Breast epithelium (tissue), 4 donors: ENCODE results near the gene CCDC148. TPM values are rescaled to one million over a fixed set of nuclear protein-coding genes. Genes with fewer than 3 reads are reported as not detected.

Experiments
- DNase-seq, 2 donors: peaks; one replicate each; pipeline ENCODE4 v3.0.0-alpha.2; 2019; ENCODE audit warnings: low spot score in 2 of 2
- H3K27ac ChIP-seq, 2 donors: fragments of 200-600 bp; sonication (generic) in 1 of 2; one replicate each; pipeline ENCODE4 v1.5.1; 2016 to 2019; ENCODE audit warnings: mild to moderate bottlenecking in 1 of 2
- H3K27me3 ChIP-seq, 2 donors: fragments of 200-600 bp; sonication (generic) in 1 of 2; one replicate each; pipeline versions ENCODE4 v1.5.1 to v1.6.0; 2017 to 2019; ENCODE audit warnings: control low read depth in 1 of 2, mild to moderate bottlenecking in 1 of 2
- H3K36me3 ChIP-seq: fragments of 200-600 bp; one replicate; pipeline ENCODE4 v1.5.1; 2019
- H3K4me1 ChIP-seq, 2 donors: fragments of 200-600 bp; sonication (generic); one replicate each; pipeline ENCODE4 v1.5.1; 2016 to 2019; ENCODE audit warnings: control low read depth in 1 of 2
- H3K4me3 ChIP-seq, 3 donors: fragments of 200-600 bp; sonication (generic); 1 replicate in 2 of 3; 2 replicates in 1 of 3; pipeline ENCODE4 v1.5.1; 2016 to 2019; ENCODE audit warnings: mild to moderate bottlenecking in 3 of 3, moderate library complexity in 2 of 3
- H3K9me3 ChIP-seq, 2 donors: fragments of 200-600 bp; sonication (generic) in 1 of 2; one replicate each; pipeline ENCODE4 v1.5.1; 2016 to 2019; ENCODE audit warnings: control low read depth in 1 of 2
- CTCF ChIP-seq, 3 donors: fragments of 450-650 bp; IDR thresholded peaks; one replicate each; pipeline ENCODE4 v1.5.1; 2016 to 2017; ENCODE audit warnings: antibody characterized with exemption in 3 of 3, mild to moderate bottlenecking in 3 of 3, moderate library complexity in 3 of 3
- POLR2A ChIP-seq: fragments of 450-650 bp; IDR thresholded peaks from one replicate; pipeline ENCODE4 v1.6.1; 2016; ENCODE audit warnings: antibody characterized with exemption, mild to moderate bottlenecking, moderate library complexity
- POLR2AphosphoS5 ChIP-seq, 3 donors: sonication (generic); formaldehyde crosslinking; IDR thresholded peaks; one replicate each; pipeline ENCODE4 v1.6.1; 2017; ENCODE audit warnings: antibody characterized with exemption in 3 of 3
- intact Hi-C: fragments of 100-400 bp; cut with DNase I; formaldehyde crosslinking; loops from one replicate; pipeline ENCODE4 v1.15.1; 2023; ENCODE audit warnings: low total_unique reads
- total RNA-seq, 3 donors: library from RNA; depleted of rRNA; stranded (reverse); fragments of >200 nt; gene quantifications; one replicate each; pipeline ENCODE4 v1.1.0, GENCODE V29; 2016

The CCDC148 gene
- total RNA-seq, 3 donors from 2014 or later = 1.4 to 9.8 (median 4.6) TPM

GRCh38 chr2:158325782-158326340 is 130.7 kb downstream of the CCDC148 start:
- intact Hi-C loops = no loop called here
- peaks cover 0 to 7% of the 10 kb centered on the region in 2 donors for H3K4me1 ChIP-seq
- H3K27ac ChIP-seq = no peak overlapping the region
- no peak for TF ChIP-seq POLR2A
- TF ChIP-seq CTCF (IDR thresholded peaks at IDR 0.05) = no peak
- no peak for TF ChIP-seq POLR2AphosphoS5 (IDR thresholded peaks at IDR 0.05)
- H3K4me3 ChIP-seq = no peak overlapping the region
- no peak for DNase-seq
- H3K27me3 ChIP-seq = no peaks in the 10 kb centered on the region
- peaks cover 0 to 4% of the 10 kb centered on the region in 2 donors for H3K9me3 ChIP-seq
- H3K36me3 ChIP-seq = no peaks in the 10 kb centered on the region

DNA sequence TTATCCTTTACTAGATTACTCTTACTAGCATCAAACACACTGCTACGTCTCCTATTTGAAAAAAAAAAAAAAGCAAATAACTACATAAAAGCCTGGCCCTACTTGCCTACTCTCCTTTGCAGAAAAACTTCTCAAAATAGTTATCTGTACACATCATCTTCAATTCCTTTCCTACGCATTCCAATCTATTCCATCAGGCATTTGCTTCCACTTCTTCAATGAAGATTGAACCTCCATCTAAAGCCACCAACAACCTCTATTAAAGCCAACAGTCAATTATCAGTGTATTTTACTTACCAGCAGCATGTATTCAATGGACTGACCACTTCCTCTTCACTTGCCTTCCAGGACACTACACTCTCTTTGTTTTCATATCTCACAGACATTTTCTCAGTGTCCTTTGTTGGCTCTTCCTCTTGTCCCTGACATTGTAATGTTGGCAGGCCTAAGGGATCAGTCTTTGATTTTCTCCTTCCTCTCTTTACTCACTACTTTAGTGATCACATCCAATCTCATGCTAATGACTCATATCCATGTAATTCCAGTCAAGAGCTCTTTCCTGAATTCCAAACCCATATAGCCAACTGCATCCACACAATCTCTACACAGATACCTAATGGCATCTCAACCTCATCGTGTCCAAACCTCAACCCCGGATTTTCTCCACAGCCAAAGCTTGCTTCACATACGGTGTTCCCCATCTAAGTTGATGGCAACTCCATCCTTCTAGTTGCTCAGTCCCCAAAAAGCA is 131.3 kb downstream of the CCDC148 start:
- no peak overlapping the region for H3K27ac ChIP-seq
- intact Hi-C loops = no loop called here
- H3K4me3 ChIP-seq = no peak overlapping the region
- no peak for DNase-seq
- peaks cover 0 to 4% of the 10 kb centered on the region in 2 donors for H3K9me3 ChIP-seq
- H3K36me3 ChIP-seq = no peaks in the 10 kb centered on the region
- H3K27me3 ChIP-seq = no peaks in the 10 kb centered on the region
- TF ChIP-seq POLR2AphosphoS5 (IDR thresholded peaks at IDR 0.05) (no peak), CTCF (IDR thresholded peaks at IDR 0.05) (no peak), POLR2A (no peak)
- H3K4me1 ChIP-seq = peaks cover 0 to 7% of the 10 kb centered on the region in 2 donors

GRCh38 chr2:158323381-158323780 is 133.2 kb downstream of the CCDC148 start:
- peaks cover 0 to 7% of the 10 kb centered on the region in 2 donors for H3K4me1 ChIP-seq
- H3K36me3 ChIP-seq = no peaks in the 10 kb centered on the region
- DNase-seq = no peak
- intact Hi-C loops = no loop called here
- H3K9me3 ChIP-seq = no peaks in the 10 kb centered on the region
- H3K27me3 ChIP-seq = no peaks in the 10 kb centered on the region
- TF ChIP-seq CTCF (IDR thresholded peaks at IDR 0.05) (no peak), POLR2AphosphoS5 (IDR thresholded peaks at IDR 0.05) (no peak), POLR2A (no peak)
- H3K27ac ChIP-seq = no peak overlapping the region
- no peak overlapping the region for H3K4me3 ChIP-seq

- peaks cover 0 to 7% of the 10 kb centered on the region in 2 donors for H3K4me1 ChIP-seq
- no peak overlapping the region for H3K4me3 ChIP-seq
- no peak for DNase-seq
- TF ChIP-seq CTCF (IDR thresholded peaks at IDR 0.05) = no peak
- TF ChIP-seq POLR2A = no peak
- no peak for TF ChIP-seq POLR2AphosphoS5 (IDR thresholded peaks at IDR 0.05)
- H3K27ac ChIP-seq = no peak overlapping the region
- intact Hi-C loops = no loop called here
- no peaks in the 10 kb centered on the region for H3K9me3 ChIP-seq
- H3K27me3 ChIP-seq = no peaks in the 10 kb centered on the region
- no peaks in the 10 kb centered on the region for H3K36me3 ChIP-seq
Observed at GRCh38 chr2:158321264-158321663, 135.3 kb downstream of the CCDC148 start.

DNA sequence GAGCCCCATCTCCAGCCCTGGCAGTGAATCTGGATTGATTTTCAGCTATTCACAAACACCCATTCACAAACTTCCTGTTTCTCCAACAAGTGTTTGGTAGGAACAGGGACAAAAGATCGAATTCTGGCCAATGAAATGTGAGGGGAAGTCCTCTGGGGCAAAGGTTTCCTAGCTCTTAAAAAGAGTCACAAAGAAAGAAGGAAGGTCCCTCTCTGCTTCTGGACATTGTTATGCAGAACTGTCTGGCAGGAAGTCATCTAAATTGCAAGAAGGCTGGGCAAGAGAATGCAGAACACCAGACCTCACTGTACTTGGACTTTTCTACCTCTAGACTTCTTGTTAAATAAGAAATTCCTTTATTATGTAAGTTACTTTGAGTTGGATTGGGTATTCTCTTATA is 137.3 kb downstream of the CCDC148 start:
- intact Hi-C loops = no loop called here
- H3K4me1 ChIP-seq = peaks cover 0 to 7% of the 10 kb centered on the region in 2 donors
- H3K27me3 ChIP-seq = no peaks in the 10 kb centered on the region
- no peaks in the 10 kb centered on the region for H3K36me3 ChIP-seq
- H3K9me3 ChIP-seq = no peaks in the 10 kb centered on the region
- no peak for DNase-seq
- no peak overlapping the region for H3K27ac ChIP-seq
- H3K4me3 ChIP-seq = no peak overlapping the region
- TF ChIP-seq POLR2AphosphoS5 (IDR thresholded peaks at IDR 0.05) = no peak
- TF ChIP-seq POLR2A = no peak
- TF ChIP-seq CTCF (IDR thresholded peaks at IDR 0.05) = no peak
